NCI-H2227 (cell line): ENCODE data around the gene ALG9.
A peak's percentile ranks its signal among the peaks of the same experiment; 100 is the strongest.
"Not testable (repeated sequence)": the region's sequence is repeated elsewhere in the genome, so short reads cannot be mapped to it uniquely, and the experiment has no call there.

Source experiments
- DNase-seq: peaks from one replicate; lab custom pipeline; 2025; ENCODE audit not compliant: unreplicated experiment; lab: John Stamatoyannopoulos, UW

Gene ALG9

GRCh38 chr11:111885053-111885452 lies 13.7 kb upstream of the ALG9 start:
- not testable (repeated sequence) for DNase-seq

GRCh38 chr11:111882202-111882601 lies 10.8 kb upstream of the ALG9 start:
- DNase-seq = no peak

GRCh38 chr11:111879637-111879960 lies 8.2 kb upstream of the ALG9 start:
- DNase-seq = no peak

- peak; percentile 96 for DNase-seq
Measured at GRCh38 chr11:111878849-111879636, 7.7 kb upstream of the ALG9 start, which contains the start of the genes CFAP68 and FDXACB1. CFAP68 (plus strand) TSS chr11:111879541; CDS start chr11:111879561, 20 bp downstream. FDXACB1 (minus strand) TSS chr11:111879165; CDS start chr11:111879132, 33 bp downstream.

GRCh38 chr11:111878385-111878848 lies 7.0 kb upstream of the ALG9 start:
- no peak for DNase-seq

- DNase-seq = no peak
Measured at GRCh38 chr11:111871693-111872161, 346 bp upstream of the ALG9 start.

GRCh38 chr11:111870522-111870885 lies 877 bp downstream of the ALG9 start:
- DNase-seq = no peak

- DNase-seq = no peak
Measured at GRCh38 chr11:111870113-111870512, 1.3 kb downstream of the ALG9 start.

- no peak for DNase-seq
Measured at GRCh38 chr11:111860257-111860656, 11.1 kb downstream of the ALG9 start.

- no peak for DNase-seq
Measured at GRCh38 chr11:111855506-111855905, 15.9 kb downstream of the ALG9 start.

GRCh38 chr11:111852103-111852502 lies 19.3 kb downstream of the ALG9 start:
- no peak for DNase-seq

- no peak for DNase-seq
Measured at GRCh38 chr11:111851636-111852035, 19.7 kb downstream of the ALG9 start.

GRCh38 chr11:111851067-111851466 lies 20.3 kb downstream of the ALG9 start:
- DNase-seq = no peak

- DNase-seq = no peak
Measured at GRCh38 chr11:111849631-111850030, 21.8 kb downstream of the ALG9 start.

GRCh38 chr11:111846636-111847035 lies 24.7 kb downstream of the ALG9 start:
- DNase-seq = no peak

- no peak for DNase-seq
Measured at GRCh38 chr11:111846063-111846462, 25.3 kb downstream of the ALG9 start.

GRCh38 chr11:111845276-111846028 lies 25.9 kb downstream of the ALG9 start:
- no peak for DNase-seq

- no peak for DNase-seq
Measured at GRCh38 chr11:111843661-111844060, 27.7 kb downstream of the ALG9 start.

GRCh38 chr11:111841370-111842053 lies 29.9 kb downstream of the ALG9 start:
- peak; percentile 74 for DNase-seq

- no peak for DNase-seq
Measured at GRCh38 chr11:111840143-111840542, 31.2 kb downstream of the ALG9 start.

GRCh38 chr11:111838054-111838453 lies 33.3 kb downstream of the ALG9 start:
- no peak for DNase-seq
